NCI-H146 treated with DMSO at 0.1 percent for 48 hours (cell line): ENCODE measurements around the gene CREB3L1.

ENCODE experiments used
- DNase-seq: peaks from one replicate; lab custom pipeline; 2025; ENCODE audit not compliant: unreplicated experiment; lab: John Stamatoyannopoulos, UW

Gene CREB3L1

GRCh38 chr11:46272816-46273427 is 4.5 kb upstream of the CREB3L1 start:
- no peak for DNase-seq

DNA sequence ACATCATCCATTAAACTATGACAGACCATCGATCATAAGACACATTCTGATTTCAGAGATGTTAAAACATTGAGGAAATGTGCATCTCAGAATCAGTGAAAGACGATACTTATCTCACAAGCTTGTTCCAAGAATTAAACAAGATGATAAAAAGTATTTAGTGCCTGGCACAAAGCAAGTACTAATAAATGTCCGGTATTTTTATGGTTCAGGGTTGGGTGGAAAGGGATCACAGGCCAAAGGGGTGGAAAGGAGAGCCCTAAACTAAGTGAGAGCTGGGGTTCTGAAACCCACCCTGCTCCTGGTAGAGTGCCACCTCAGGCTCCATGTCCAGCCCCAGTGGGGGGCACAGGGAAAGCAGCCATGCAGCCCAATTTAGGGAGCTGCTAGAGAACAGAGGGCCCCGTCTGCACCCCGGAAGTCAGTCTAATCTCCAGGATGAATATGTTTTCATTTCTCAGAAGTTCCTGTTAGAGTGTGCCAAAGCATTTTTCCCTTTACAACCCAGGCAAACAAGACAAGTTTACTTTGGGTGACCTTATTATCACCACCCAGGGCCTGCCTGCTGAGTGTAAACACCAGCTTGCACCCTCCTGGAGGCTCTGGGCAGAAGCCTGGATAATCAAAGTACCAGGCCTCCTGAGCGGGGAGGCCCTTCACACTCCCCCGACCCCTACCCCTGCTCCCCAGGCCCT is 3.8 kb upstream of the CREB3L1 start:
- peak; percentile 56 for DNase-seq

DNA sequence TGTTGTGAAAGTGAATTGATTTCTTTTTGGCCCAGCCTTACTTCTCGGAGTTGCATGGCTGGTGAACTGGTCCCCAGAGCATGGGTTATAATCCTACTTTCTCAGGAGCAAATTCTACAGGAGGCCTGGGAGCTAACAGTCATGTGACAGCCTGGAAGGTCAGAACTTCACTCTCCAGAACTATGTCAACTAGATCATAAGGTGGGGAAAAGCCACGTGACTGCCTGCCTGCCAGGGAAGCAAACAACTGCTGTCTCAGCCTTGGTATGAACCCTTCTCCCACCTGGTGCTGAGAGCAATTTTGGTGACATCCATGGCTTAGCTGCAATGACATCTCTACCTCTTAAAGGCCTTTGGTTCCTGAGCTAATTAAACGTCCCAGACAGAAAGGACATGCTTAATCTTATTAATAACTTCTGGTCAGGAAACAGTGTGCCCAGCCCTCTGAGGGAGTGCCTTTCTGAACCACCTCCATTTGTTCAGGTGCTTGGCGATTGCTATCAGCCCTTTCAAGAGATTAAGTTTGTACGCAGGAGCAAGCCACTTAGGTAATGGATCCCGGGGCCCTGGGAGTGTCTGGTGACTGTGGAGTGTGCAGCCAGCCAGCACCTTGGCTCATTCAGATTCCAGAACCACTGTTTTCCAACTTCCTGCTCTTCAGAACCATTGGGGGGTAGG is 1.4 kb upstream of the CREB3L1 start:
- no peak for DNase-seq

DNA sequence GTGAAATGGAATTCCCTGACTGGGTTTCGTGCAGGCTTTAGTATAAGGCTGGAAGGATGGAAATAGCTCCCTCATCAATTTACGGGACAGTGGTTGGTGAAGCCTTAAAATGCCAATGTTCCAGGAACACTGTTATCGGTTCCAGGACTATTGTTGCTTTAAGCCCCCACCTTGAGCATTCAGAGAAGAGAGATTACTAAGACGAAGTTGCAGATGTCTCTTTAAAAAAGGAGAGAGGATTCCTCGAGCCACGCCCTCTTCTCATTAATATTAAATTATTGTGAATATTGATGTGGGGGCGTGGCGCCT is 195 bp upstream of the CREB3L1 start:
- peak; percentile 23 for DNase-seq

GRCh38 chr11:46278387-46279125 is 1.1 kb downstream of the CREB3L1 start:
- DNase-seq = no peak

DNA sequence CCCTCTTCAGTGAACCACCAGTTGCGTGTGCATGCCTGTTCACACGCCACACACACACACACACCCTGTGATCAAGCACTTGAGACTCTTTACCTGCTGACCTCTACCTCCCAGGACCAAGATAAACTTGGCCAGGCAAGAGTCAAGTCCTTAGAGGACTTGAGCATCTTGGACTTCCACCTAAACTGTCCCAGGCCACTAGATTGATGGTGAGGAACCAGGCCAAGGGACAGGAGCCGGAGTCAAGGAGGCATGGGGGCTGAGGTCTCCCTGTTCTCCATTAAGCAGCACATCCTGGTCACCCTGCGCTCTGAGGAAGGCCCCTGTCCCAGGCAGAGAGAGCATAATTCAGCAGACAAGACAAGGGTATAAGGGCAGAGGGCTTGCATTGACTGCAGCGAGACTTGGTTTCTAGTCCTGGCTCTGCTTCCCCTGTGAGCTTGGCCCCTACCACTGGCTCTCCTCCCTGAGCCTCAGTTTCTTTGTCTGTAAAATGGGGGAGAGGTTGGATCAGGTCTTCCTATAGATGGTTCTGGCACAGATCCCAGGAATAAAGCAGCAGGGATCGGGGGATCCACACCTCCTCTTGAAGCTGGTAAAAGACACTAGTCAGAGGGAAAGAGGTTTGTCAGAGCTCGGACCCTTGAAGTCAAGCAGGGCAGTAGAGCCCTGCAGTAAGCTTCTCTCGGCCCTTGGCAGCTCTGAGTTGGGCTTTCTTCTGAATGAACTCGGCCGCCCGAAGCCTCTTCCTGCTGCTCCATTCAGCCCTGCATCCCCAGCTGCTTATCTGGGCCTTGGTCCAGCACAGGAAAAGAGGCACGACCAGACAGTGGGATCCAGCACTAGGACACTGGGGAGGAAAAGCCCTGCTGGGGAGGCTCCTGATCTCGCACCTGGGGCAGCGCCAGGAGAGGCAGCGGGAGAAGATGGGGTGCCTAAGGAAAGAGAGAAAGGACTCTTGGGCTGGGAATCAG is 2.0 kb downstream of the CREB3L1 start:
- DNase-seq = peak; percentile 22

DNA sequence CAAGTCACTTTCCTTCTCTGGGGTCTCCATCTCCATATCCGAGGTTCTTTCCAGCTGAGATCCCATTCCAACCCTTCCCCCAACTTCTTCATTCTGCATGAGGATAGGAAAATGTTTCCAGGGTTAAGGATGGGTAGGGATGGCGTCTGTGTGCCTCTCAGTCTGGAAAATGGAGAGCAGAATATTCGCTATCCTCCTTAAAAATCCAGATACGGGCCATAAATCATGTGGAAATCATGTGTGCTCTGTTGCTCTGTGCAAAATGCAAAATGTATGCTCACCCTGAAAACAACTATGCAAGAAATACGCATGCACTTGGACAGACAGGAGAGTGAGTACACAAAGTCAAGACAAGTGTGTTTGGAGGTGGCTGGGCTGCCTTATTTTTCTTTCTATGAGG is 3.2 kb downstream of the CREB3L1 start:
- no peak for DNase-seq

GRCh38 chr11:46281371-46281831 is 3.9 kb downstream of the CREB3L1 start:
- DNase-seq = no peak

- DNase-seq = no peak
These were observed 7.7 kb downstream of the CREB3L1 start for GRCh38 chr11:46285173-46285572.

GRCh38 chr11:46285594-46286033 is 8.2 kb downstream of the CREB3L1 start:
- no peak for DNase-seq

- DNase-seq = no peak
These were observed 9.3 kb downstream of the CREB3L1 start for GRCh38 chr11:46286789-46287188.

DNA sequence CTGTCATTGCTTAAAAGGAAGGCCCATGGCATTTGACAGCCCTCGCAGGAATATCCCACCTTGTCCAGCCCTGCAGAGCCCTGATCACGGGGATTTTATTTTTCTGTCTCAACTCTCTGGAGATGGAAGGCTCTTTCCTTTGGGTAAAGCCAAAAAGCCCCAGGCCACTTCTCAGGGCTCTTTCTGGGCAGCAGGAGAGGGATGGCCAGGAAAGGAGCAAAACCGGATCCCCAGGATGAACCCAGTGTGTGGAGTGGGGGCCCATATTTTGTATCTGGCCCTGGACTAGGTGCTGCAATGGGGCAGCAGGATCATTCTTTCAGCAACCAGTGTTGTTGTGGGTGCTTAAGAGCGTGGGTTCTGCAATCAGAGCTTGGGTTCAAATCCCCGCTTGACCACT is 11.0 kb downstream of the CREB3L1 start:
- DNase-seq = no peak

DNA sequence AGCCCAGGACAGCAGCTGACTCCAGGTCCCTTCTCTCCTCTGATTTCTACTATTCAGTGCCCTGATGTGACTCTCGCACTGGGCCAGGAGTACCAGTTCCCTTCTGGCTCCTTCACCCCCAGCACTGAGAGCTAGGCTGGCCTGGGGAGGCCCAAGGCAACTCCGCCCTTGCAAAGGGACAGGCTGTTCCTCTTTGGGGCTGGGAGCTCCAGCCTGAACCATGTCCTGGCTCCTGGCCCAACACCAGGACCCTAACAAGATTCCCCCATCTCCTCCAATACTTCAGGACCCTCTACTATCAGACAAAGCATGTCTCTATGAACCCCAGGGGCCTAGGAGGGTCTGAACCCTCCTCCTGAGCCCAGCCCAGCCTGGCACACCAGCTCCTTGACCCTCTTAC is 12.5 kb downstream of the CREB3L1 start:
- no peak for DNase-seq

DNA sequence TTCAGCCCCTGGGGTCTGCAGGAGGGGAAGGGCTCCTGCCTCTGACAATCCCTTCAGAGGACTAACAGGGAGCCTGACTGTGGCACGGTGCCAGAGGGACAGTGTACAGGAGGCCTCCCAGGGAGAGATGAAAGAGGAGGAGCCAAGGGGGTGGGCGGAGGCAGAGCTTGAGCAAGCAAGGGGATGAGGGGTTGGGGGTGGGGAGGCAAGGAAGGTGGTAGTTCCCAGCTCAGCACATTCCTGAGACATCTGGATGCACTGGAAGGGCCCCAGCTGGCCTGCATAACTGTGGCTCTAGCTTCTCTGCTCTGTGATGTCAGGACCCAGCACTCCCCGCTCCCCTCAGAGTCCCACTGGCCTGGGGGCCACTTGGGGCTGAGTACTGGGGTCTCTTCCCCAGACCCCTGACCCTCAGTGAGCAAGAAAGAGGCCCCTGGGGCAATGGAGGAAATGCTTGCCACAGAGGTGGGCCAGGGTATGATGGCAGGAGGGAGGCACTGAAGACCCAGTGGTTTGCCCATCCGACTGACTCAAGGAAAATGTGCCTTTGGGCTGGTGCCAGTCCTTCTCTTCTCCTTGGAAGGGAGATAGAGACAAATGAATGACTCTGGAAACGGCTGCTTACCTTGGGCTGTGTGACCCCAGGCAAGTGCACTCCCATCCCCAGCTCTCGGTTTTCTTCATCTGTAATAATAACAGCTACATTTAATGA is 13.3 kb downstream of the CREB3L1 start:
- DNase-seq = no peak

DNA sequence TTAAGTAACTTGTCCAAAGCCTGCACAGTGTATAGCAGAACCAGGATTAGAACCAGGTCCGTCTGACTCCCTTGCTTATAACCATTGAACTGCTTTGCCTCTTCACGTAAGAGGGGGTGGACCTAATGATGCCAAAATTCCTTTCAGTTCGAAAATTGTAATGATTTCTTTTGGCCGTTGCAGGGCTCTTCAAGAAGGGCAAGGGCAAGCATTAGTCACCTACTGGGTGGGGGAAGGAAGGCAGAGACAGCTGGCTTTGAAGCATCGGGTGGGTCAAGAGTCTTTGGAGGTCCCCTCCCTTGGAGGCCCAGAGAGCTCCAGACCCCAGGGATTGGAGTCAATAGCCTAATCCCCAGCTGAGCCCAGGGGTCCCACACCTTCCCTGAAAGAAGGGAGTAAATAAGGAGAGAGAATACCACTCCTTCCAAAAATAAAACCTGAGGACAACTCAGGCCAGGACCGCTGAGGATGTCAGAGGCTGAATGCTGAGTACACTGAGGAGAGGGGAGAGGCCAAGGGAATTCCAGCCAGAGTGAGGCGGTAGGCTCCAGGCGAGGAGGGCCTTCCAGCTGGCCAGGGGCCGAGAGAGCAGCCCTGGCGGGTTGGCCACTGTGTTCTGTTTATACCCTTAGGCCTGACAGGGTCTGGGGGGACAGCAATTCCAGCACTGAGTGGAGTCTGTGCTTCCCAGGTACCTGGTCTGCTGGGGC is 14.1 kb downstream of the CREB3L1 start:
- DNase-seq = no peak

- DNase-seq = no peak
These were observed 15.6 kb downstream of the CREB3L1 start for GRCh38 chr11:46293066-46293465.

GRCh38 chr11:46293641-46294103 is 16.2 kb downstream of the CREB3L1 start:
- DNase-seq = no peak

- no peak for DNase-seq
These were observed 17.2 kb downstream of the CREB3L1 start for GRCh38 chr11:46294365-46295309.
